CD4-positive, CD25-positive, alpha-beta regulatory T cell (primary cell): ENCODE data around the gene ONECUT2. TPM values are rescaled to one million over a fixed set of nuclear protein-coding genes. Genes with fewer than 3 reads are reported as not detected.

Experiments used
- ATAC-seq, 2 donors: fragments of 150-1000 bp; cut with Tn5 transposase; one replicate each; pipeline ENCODE4 v1.10.0; 2021; ENCODE audit warnings: low read depth in 2 of 2, moderate number of reproducible peaks in 2 of 2, moderate library complexity in 1 of 2
- DNase-seq, 3 donors: peaks; one replicate each; pipeline versions ENCODE4 v3.0.0 to v3.0.0-alpha.2; 2012 to 2022; ENCODE audit warnings: mixed read lengths in 1 of 3
- H3K27ac ChIP-seq: one replicate; pipeline ENCODE4 v1.7.0; 2013; ENCODE audit warnings: mild to moderate bottlenecking, low read length; ENCODE audit not compliant: insufficient read depth, poor library complexity, severe bottlenecking
- H3K27me3 ChIP-seq: one replicate; pipeline ENCODE4 v1.7.0; 2013; ENCODE audit warnings: low read length; ENCODE audit not compliant: control insufficient read depth, insufficient read depth
- H3K36me3 ChIP-seq: one replicate; pipeline ENCODE4 v1.7.0; 2013; ENCODE audit warnings: mild to moderate bottlenecking, low read length, moderate library complexity; ENCODE audit not compliant: control insufficient read depth, insufficient read depth
- H3K4me1 ChIP-seq: 2 replicates; pipeline ENCODE4 v1.7.0; 2013; ENCODE audit warnings: mild to moderate bottlenecking, low read length; ENCODE audit not compliant: insufficient read depth, control insufficient read depth, poor library complexity, severe bottlenecking
- H3K4me3 ChIP-seq: one replicate; pipeline ENCODE4 v1.7.0; 2013; ENCODE audit warnings: low read depth, mild to moderate bottlenecking, low read length, moderate library complexity
- H3K9me3 ChIP-seq, 2 experiments: 1 replicate in 1 of 2; 2 replicates in 1 of 2; pipeline ENCODE4 v1.7.0; 2013; ENCODE audit warnings: low read length in 2 of 2, mild to moderate bottlenecking in 1 of 2, moderate library complexity in 1 of 2; ENCODE audit not compliant: control insufficient read depth in 2 of 2
- H3K27ac Mint-ChIP-seq, 3 donors: one replicate each; pipeline ENCODE4 v1.8.0; 2020 to 2022; ENCODE audit warnings: mild to moderate bottlenecking in 3 of 3, mixed read lengths in 3 of 3, moderate library complexity in 2 of 3
- H3K27me3 Mint-ChIP-seq: one replicate; pipeline ENCODE4 v1.8.0; 2022; ENCODE audit warnings: mild to moderate bottlenecking, mixed read lengths
- H3K36me3 Mint-ChIP-seq: one replicate; pipeline ENCODE4 v1.8.0; 2020; ENCODE audit warnings: mixed read lengths
- H3K4me1 Mint-ChIP-seq, 4 donors: one replicate each; pipeline ENCODE4 v1.8.0; 2020 to 2022; ENCODE audit warnings: mixed read lengths in 4 of 4, mild to moderate bottlenecking in 1 of 4
- H3K4me3 Mint-ChIP-seq, 4 donors: one replicate each; pipeline ENCODE4 v1.8.0; 2020 to 2022; ENCODE audit warnings: mild to moderate bottlenecking in 4 of 4, mixed read lengths in 4 of 4, moderate library complexity in 3 of 4
- H3K9me3 Mint-ChIP-seq, 7 donors: one replicate each; pipeline ENCODE4 v1.8.0; 2020 to 2022; ENCODE audit warnings: mixed read lengths in 7 of 7, mild to moderate bottlenecking in 3 of 7, moderate library complexity in 2 of 7
- polyA plus RNA-seq, 4 donors: library from polyadenylated mRNA; unstranded; fragments of 300-500 nt; fragmentation: Illumina TruSeq; gene quantifications; one replicate each; pipeline ENCODE4 v1.2.3, GENCODE V29; 2021
- total RNA-seq: library from RNA; stranded (reverse); gene quantifications from one replicate; pipeline ENCODE4 v1.2.3, GENCODE V29; 2022

Gene ONECUT2
- total and polyA plus RNA-seq, 5 donors from 2014 or later = not detected

DNA sequence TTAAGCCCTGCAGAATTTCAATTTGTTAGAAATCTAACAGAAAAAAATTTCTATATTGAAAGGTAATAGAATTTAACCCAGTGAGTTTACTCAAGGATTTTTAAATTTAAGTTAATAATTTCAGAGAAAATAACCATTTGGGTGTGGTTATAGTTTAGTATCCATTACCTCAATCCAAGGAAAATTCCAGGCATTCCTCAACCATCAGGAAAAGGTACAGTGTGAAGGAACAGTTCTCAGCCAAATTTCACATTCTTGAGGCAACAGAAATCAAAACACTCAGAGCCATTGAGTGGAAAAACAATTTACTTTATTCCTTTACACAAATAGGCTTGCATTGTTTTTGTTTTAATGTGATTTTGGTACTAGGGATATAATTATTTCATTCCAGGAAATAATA lies 45.6 kb downstream of the ONECUT2 start:
- Mint-ChIP-seq H3K4me3 (no peak overlapping the region), H3K36me3 (no peaks in the 10 kb centered on the region), H3K27me3 (peaks cover 10% of the 10 kb centered on the region), H3K4me1 (no peaks in the 10 kb centered on the region), H3K27ac (no peak overlapping the region), H3K9me3 (peaks cover 0 to 2% (median 0%) of the 10 kb centered on the region in 7 donors)
- Histone ChIP-seq H3K9me3 (no peaks in the 10 kb centered on the region), H3K27ac (no peak overlapping the region), H3K27me3 (peaks cover 7% of the 10 kb centered on the region), H3K4me3 (no peak overlapping the region), H3K4me1 (no peaks in the 10 kb centered on the region), H3K36me3 (no peaks in the 10 kb centered on the region)
- ATAC-seq (no peak), DNase-seq (no peak)

DNA sequence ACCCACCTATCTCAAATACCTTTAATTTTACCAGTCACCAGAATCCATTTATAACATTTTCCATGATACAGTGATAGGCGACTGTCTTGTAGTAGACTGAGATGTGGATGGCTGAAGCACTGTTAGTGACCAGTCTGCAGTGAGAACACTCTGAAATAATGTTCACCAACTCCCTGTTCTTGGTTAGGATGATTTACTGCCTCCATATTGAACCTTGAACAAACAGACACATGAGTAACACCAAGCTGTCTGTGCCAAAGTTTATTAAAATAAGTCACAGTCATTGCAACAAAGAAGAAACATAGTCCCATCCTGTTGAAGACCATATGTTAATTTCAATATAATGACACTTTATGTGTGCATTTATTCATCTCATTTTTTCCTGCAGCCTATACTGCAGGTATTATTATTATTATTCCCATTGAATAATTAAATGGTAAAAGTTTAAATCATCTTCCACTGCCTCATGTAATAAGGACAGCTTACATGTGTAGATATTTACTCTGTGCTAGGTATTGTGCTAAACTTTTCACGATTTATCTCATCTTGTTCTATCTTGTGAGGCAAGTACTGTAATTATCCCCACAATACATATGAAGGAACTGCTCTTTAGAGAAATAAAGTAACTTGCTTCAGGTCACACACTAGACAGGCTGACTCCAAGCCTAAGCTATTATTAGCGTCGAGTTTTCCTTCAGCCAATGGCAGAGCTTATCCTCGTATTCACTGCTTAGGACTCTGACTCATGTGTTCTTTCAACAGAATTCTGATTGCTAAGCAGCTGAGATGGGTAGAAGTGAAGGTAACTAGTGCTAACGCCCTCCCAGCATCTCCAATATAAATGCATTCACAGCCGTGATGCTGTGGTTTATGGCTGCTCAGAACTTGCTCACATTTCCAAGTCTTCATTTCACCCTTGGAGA lies 62.5 kb downstream of the ONECUT2 start:
- H3K4me1 Mint-ChIP-seq = no peaks in the 10 kb centered on the region
- H3K4me3 ChIP-seq = no peak overlapping the region
- no peak for DNase-seq
- peaks cover 0 to 2% (median 0%) of the 10 kb centered on the region in 7 donors for H3K9me3 Mint-ChIP-seq
- H3K27ac Mint-ChIP-seq = no peak overlapping the region
- no peaks in the 10 kb centered on the region for H3K36me3 ChIP-seq
- H3K36me3 Mint-ChIP-seq = no peaks in the 10 kb centered on the region
- ATAC-seq = no peak
- H3K9me3 ChIP-seq = no peaks in the 10 kb centered on the region
- H3K27me3 ChIP-seq = no peaks in the 10 kb centered on the region
- H3K4me3 Mint-ChIP-seq = no peak overlapping the region
- peaks cover 4% of the 10 kb centered on the region for H3K27me3 Mint-ChIP-seq
- no peak overlapping the region for H3K27ac ChIP-seq
- no peaks in the 10 kb centered on the region for H3K4me1 ChIP-seq

DNA sequence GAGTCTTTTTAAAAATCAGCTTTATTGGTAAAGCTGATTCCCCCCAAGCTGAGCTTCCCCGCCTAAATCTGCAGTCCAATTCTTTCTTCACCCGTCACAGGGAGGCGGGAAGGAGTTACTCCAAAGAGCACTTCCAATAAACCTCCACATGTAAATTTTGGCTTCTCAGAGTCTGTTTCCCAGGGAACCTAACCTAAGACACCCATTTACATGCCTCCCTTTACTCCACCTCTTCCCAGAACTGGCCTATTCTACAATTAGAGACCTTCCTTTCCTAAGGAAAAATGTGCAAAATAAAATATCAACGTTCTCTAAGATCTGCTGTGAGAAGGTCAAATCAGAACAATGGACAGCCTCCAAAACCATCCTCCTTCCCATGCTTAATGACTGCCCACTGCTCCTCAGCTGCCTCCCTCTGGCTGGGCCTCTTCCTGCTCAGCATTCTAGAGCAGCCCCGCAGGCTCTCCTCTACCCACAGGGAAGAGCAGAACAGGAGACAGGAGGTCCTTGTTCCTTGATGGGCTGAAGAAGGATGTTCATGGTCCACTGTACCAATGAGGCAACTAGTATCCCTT lies 63.6 kb downstream of the ONECUT2 start:
- Histone ChIP-seq H3K36me3 (no peaks in the 10 kb centered on the region), H3K9me3 (no peaks in the 10 kb centered on the region), H3K4me1 (no peaks in the 10 kb centered on the region), H3K27me3 (no peaks in the 10 kb centered on the region), H3K4me3 (no peak overlapping the region), H3K27ac (no peak overlapping the region)
- no peak for ATAC-seq
- Mint-ChIP-seq H3K4me3 (no peak overlapping the region), H3K27me3 (peaks cover 4% of the 10 kb centered on the region), H3K9me3 (peaks cover 0 to 2% (median 0%) of the 10 kb centered on the region in 7 donors), H3K27ac (no peak overlapping the region), H3K4me1 (no peaks in the 10 kb centered on the region), H3K36me3 (no peaks in the 10 kb centered on the region)
- DNase-seq = no peak

DNA sequence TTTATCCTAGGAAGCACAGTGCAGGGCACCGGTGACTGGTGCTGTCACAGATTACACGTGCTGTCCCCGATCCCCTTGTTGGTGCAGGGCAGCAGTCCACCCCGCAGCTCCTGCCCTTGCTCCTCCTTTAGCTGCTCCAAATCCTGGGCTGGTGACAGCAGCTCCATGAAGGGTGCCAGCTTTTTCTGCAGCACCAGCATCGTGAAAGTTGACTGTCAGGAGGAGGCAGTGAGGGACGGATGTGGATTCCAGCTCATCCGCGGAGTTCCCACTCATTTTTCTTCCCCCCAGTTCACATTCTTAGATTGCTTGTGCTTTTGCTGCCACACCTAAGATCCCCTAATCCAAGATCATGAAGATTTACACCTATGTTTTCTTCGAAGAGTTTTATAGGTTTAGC lies 67.5 kb downstream of the ONECUT2 start:
- no peak overlapping the region for H3K4me3 Mint-ChIP-seq

DNA sequence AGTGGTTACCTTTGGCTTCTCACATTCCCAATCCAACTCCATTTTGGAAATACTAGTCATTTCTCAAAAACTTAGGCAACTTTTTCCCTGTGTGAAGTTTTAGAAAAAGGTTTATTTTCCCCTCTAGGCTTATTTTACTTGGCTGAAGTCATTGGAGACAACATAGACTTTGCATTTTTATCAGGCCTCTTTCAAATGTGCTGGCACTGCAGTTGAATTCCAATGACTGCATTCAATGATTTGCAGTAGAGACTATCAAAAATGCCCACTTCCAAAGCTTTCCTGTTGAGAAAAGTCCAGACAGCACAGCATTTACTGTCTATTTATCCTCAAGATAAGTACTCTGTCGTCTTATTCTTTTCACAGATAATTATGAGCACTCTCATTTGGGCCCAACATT lies 70.1 kb downstream of the ONECUT2 start:
- H3K4me1 ChIP-seq = no peaks in the 10 kb centered on the region
- H3K36me3 ChIP-seq = no peaks in the 10 kb centered on the region
- H3K27ac Mint-ChIP-seq = no peak overlapping the region
- peaks cover 14% of the 10 kb centered on the region for H3K27me3 Mint-ChIP-seq
- peaks cover 7% of the 10 kb centered on the region for H3K27me3 ChIP-seq
- no peak overlapping the region for H3K4me3 Mint-ChIP-seq
- H3K9me3 Mint-ChIP-seq = peaks cover 0 to 1% (median 0%) of the 10 kb centered on the region in 7 donors
- H3K4me3 ChIP-seq = no peak overlapping the region
- H3K36me3 Mint-ChIP-seq = no peaks in the 10 kb centered on the region
- no peak overlapping the region for H3K27ac ChIP-seq
- ATAC-seq = no peak
- H3K9me3 ChIP-seq = no peaks in the 10 kb centered on the region
- H3K4me1 Mint-ChIP-seq = no peaks in the 10 kb centered on the region
- DNase-seq = no peak

More for the DNA sequence above, 67.5 kb downstream of the ONECUT2 start:
- Mint-ChIP-seq H3K9me3 (peaks cover 0 to 1% (median 0%) of the 10 kb centered on the region in 7 donors), H3K27me3 (peaks cover 4% of the 10 kb centered on the region), H3K27ac (no peak overlapping the region), H3K36me3 (no peaks in the 10 kb centered on the region), H3K4me1 (no peaks in the 10 kb centered on the region)
- no peak overlapping the region for H3K27ac ChIP-seq
- no peaks in the 10 kb centered on the region for H3K4me1 ChIP-seq
- DNase-seq (no peak), ATAC-seq (no peak)
- H3K4me3 ChIP-seq = no peak overlapping the region
- H3K27me3 ChIP-seq = no peaks in the 10 kb centered on the region
- no peaks in the 10 kb centered on the region for H3K36me3 ChIP-seq
- H3K9me3 ChIP-seq = no peaks in the 10 kb centered on the region

DNA sequence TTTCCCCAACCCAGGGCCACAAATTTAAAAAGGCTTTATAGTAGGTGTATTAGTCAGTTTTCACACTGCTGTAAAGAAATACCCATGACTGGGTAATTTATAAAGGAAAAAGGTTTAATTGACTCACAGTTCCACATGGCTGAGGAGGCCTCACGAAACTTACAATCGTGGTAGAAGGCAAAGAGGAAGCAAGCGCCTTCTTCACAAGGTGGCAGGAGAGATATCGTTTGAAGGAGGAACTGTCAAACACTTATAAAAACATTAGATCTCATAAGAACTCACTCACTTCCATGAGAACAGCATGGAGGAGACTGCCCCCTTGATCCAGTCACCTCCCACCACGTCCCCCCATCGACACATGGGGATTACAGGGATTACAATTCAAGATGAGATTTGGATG lies 80.9 kb downstream of the ONECUT2 start:
- no peak for DNase-seq
- Histone ChIP-seq H3K4me3 (no peak overlapping the region), H3K27me3 (peaks cover 4% of the 10 kb centered on the region), H3K36me3 (no peaks in the 10 kb centered on the region), H3K4me1 (no peaks in the 10 kb centered on the region), H3K27ac (no peak overlapping the region), H3K9me3 (no peaks in the 10 kb centered on the region)
- ATAC-seq = no peak
- Mint-ChIP-seq H3K27ac (no peak overlapping the region), H3K27me3 (peaks cover 7% of the 10 kb centered on the region), H3K36me3 (no peaks in the 10 kb centered on the region), H3K9me3 (peaks cover 0 to 1% (median 0%) of the 10 kb centered on the region in 7 donors), H3K4me3 (no peak overlapping the region), H3K4me1 (no peaks in the 10 kb centered on the region)

DNA sequence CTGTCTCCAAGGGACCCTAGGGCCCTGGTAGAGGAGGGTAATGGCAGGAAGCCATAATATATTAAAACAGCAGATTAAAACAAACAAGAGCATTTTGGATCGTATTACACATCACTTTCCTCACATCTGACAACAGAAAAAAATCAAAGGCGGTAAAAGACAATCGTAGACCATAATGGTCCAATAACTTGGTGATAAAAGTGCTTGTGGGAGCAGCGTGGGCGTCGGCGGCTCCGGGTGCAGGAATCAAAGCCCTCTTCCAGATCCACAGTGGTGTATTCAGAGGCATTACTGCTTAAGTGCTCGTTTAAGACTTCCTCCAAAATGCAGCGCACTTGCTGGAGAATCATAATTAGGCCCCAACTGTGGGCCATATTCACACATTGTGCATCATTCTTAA lies 83.4 kb downstream of the ONECUT2 start:
- DNase-seq (no peak), ATAC-seq (no peak)
- Mint-ChIP-seq H3K9me3 (peaks cover 0 to 1% (median 0%) of the 10 kb centered on the region in 7 donors), H3K27ac (no peak overlapping the region), H3K4me3 (no peak overlapping the region), H3K4me1 (no peaks in the 10 kb centered on the region), H3K27me3 (peaks cover 7% of the 10 kb centered on the region), H3K36me3 (no peaks in the 10 kb centered on the region)
- no peak overlapping the region for H3K27ac ChIP-seq
- H3K4me1 ChIP-seq = no peaks in the 10 kb centered on the region
- H3K36me3 ChIP-seq = no peaks in the 10 kb centered on the region
- peaks cover 4% of the 10 kb centered on the region for H3K27me3 ChIP-seq
- no peak overlapping the region for H3K4me3 ChIP-seq
- no peaks in the 10 kb centered on the region for H3K9me3 ChIP-seq
